Activated CD4-positive, CD25-positive, alpha-beta regulatory T cell (primary cell): ENCODE measurements around the gene CBX4.

Experiments
- DNase-seq, 4 experiments: peaks; one replicate each; lab custom pipeline; 2025; lab: John Stamatoyannopoulos, UW

CBX4 gene

DNA sequence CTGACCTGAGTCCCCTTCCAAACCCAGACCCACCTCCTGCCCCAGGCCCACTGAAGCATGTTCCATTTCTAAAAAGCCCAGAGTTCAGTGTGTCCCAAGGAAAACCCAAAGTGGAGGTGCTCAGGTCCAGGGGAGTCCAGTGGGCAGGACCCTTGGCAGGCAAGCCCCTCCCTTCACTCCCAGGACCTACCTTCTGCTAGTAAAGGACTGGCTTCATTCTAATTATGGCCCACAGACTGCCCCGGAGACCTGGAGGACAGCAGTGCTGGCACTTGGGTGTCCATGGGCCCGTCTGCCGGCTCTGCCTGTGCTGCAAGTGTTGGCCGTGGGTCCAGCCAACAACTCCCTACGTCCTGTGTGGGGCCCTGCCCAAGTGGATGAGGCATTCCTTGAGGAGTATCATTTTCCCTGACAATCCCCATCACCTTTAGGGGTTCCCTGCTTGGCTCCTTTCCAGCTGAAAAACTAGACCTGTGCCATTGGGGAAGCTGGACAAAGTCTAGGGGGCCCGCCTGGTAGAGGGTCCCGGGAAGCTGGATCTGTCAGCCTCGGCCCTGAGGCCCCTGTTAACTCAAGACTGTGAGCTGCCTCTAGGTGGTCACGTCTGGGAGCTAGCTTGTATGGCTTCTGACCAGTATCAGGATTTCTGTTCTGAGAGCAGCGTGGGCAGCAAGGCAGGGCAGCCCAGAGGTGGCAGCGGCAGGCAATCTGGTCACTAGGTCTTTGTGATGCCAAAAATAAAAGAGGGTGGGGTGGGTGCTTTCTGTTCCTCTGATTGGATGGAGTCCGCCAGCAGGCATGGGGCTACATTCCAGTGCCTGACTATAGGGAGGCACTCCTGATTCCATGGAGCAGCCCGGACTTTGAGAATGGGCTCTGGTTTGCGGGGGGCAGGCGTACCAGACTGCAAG, 53.1 kb downstream of the CBX4 start:
- DNase-seq, result no peak

DNA sequence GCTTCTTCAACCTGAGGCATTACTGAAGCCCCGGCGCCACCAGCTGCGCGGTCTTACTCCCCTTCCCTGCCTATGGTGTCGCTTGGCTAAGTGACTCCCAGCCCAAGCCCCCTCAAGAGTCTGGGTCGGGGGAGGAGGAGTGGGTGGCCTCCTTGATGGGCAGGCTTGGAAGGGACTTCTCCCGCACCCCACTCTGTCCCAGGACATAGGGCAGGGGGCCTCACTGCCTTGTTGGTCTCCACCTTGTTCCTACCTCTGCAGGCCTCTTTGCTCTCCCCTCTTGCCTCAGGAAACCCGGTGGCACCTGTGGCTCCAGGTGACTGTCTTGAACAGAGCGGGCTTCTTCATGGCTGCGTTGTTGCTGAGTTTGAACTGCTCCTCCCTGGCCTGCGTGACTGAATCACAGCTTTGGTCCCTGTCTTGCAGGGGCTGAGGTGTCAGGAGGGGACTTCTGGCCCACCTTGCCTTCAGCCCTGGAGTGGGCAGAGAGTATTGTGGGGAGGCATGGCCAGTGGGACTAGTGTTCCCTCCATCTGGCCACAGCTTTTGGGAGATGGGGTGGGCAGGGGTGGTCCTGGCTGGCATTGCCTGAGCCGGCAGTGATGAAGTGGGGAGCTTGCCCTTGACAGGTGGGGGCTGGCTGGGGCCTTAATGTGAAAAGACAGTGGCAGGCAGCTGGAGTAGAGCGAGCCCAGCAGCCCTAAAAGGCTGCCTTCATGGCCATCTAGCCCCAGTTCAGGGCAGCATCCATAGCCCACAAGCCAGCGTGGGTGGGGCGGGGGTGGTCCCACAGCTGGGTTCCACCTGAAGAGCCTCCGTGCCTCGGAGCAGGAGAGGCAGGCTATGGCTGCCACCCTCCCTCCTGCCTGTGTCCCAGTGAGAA, 54.0 kb downstream of the CBX4 start:
- DNase-seq, result no peak

DNA sequence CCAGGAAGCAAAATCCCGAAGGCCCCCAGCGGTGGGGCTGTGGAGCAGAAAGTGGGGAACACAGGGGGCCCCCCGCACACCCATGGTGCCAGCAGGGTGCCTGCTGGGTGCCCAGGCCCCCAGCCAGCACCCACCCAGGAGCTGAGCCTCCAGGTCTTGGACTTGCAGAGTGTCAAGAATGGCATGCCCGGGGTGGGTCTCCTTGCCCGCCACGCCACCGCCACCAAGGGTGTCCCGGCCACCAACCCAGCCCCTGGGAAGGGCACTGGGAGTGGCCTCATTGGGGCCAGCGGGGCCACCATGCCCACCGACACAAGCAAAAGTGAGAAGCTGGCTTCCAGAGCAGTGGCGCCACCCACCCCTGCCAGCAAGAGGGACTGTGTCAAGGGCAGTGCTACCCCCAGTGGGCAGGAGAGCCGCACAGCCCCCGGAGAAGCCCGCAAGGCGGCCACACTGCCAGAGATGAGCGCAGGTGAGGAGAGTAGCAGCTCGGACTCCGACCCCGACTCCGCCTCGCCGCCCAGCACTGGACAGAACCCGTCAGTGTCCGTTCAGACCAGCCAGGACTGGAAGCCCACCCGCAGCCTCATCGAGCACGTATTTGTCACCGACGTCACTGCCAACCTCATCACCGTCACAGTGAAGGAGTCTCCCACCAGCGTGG, 54.8 kb downstream of the CBX4 start:
- DNase-seq, result no peak

DNA sequence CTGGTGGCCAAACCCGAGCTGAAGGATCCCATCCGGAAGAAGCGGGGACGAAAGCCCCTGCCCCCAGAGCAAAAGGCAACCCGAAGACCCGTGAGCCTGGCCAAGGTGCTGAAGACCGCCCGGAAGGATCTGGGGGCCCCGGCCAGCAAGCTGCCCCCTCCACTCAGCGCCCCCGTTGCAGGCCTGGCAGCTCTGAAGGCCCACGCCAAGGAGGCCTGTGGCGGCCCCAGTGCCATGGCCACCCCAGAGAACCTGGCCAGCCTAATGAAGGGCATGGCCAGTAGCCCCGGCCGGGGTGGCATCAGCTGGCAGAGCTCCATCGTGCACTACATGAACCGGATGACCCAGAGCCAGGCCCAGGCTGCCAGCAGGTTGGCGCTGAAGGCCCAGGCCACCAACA, 55.3 kb downstream of the CBX4 start:
- no peak for DNase-seq
